Measurements from ENCODE around the gene FNIP1.

DNA sequence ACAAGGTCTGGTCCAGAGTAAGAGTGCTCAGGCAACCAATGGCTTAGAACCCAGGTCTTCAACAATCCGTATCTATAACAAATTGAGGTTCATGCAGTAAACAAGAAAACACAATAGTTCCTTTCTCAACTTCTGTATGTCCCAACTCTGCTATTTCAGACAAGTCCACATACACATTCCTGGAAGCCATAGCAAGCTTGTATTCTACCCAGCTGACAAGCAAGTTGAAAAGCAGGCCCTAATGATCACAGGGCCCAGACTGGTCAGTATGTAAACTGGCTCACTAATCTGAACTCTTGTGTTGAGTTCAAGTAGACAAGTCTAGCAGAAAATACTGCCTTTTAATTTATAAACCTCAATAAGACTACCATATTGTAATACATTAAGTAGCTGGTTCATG is 26.9 kb downstream of the FNIP1 start:
- TF ChIP-seq, protein P1, sequence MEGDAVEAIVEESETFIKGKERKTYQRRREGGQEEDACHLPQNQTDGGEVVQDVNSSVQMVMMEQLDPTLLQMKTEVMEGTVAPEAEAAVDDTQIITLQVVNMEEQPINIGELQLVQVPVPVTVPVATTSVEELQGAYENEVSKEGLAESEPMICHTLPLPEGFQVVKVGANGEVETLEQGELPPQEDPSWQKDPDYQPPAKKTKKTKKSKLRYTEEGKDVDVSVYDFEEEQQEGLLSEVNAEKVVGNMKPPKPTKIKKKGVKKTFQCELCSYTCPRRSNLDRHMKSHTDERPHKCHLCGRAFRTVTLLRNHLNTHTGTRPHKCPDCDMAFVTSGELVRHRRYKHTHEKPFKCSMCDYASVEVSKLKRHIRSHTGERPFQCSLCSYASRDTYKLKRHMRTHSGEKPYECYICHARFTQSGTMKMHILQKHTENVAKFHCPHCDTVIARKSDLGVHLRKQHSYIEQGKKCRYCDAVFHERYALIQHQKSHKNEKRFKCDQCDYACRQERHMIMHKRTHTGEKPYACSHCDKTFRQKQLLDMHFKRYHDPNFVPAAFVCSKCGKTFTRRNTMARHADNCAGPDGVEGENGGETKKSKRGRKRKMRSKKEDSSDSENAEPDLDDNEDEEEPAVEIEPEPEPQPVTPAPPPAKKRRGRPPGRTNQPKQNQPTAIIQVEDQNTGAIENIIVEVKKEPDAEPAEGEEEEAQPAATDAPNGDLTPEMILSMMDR (conservative IDR thresholded peaks at IDR 0.05; ENCODE audit: low read depth in 2 of 2) = no peak
- TF ChIP-seq, protein P2, sequence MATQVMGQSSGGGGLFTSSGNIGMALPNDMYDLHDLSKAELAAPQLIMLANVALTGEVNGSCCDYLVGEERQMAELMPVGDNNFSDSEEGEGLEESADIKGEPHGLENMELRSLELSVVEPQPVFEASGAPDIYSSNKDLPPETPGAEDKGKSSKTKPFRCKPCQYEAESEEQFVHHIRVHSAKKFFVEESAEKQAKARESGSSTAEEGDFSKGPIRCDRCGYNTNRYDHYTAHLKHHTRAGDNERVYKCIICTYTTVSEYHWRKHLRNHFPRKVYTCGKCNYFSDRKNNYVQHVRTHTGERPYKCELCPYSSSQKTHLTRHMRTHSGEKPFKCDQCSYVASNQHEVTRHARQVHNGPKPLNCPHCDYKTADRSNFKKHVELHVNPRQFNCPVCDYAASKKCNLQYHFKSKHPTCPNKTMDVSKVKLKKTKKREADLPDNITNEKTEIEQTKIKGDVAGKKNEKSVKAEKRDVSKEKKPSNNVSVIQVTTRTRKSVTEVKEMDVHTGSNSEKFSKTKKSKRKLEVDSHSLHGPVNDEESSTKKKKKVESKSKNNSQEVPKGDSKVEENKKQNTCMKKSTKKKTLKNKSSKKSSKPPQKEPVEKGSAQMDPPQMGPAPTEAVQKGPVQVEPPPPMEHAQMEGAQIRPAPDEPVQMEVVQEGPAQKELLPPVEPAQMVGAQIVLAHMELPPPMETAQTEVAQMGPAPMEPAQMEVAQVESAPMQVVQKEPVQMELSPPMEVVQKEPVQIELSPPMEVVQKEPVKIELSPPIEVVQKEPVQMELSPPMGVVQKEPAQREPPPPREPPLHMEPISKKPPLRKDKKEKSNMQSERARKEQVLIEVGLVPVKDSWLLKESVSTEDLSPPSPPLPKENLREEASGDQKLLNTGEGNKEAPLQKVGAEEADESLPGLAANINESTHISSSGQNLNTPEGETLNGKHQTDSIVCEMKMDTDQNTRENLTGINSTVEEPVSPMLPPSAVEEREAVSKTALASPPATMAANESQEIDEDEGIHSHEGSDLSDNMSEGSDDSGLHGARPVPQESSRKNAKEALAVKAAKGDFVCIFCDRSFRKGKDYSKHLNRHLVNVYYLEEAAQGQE (IDR thresholded peaks at IDR 0.05; ENCODE audit: unreplicated experiment) = no peak
- no peak for TF ChIP-seq CREB1 (CRISPR knock-in tag; IDR thresholded peaks at IDR 0.05; ENCODE audit: low read depth)
- no peak for TF ChIP-seq EZH2 (IDR thresholded peaks at IDR 0.05; ENCODE audit: low read depth, unreplicated experiment)
- no peak for TF ChIP-seq ZNF331 (CRISPR knock-in tag; IDR thresholded peaks at IDR 0.05; ENCODE audit: low read depth)

Measured in GM23338 (cell line).